ENCODE data around the gene TARDBP.

GRCh38 chr1:11041048-11041447, 28.6 kb downstream of the TARDBP start:
- TF ChIP-seq CTCF (conservative IDR thresholded peaks at IDR 0.05) (no peak), ZFX (IDR thresholded peaks at IDR 0.05) (no peak)
